RKO (cell line): ENCODE data around the gene PWWP2B.

ENCODE experiments used
- DNase-seq: peaks from one replicate; pipeline ENCODE4 v3.0.0-alpha.2; 2016; ENCODE audit warnings: low spot score

The PWWP2B gene

DNA sequence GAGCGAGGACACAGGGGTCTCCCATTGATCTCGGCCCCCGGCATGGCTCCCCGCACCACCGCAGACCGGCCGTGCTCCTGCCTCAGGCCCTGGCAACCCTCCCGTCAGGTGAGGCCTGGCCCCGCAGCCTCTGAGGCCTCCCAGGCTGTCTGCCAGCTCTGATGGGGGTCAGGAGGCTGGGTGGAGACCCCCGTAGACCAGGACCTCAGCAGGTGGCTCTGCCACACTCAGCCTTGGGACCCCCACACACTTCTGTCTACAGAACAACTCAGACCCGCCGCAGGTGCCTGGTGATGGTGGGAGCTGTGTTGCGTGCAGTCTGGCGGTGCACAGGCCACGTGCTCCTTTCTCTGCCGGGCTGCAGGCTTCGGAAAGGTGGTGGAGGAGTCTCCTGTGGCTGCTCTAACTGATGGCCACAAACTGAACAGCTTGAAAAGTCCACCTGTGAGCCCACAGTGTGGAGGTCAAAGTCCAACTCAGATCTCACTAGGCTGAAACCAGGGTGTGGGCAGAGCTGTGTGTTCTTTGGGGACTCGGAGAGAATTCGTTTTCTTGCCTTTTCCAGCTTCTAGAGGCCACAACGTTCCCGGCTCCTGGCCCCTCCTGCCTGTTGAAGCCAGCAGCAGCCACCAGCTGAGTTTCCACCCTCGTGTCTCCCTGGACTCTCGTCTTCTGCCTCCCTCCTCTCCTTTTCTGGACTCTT is 62.5 kb downstream of the PWWP2B start:
- no peak for DNase-seq

DNA sequence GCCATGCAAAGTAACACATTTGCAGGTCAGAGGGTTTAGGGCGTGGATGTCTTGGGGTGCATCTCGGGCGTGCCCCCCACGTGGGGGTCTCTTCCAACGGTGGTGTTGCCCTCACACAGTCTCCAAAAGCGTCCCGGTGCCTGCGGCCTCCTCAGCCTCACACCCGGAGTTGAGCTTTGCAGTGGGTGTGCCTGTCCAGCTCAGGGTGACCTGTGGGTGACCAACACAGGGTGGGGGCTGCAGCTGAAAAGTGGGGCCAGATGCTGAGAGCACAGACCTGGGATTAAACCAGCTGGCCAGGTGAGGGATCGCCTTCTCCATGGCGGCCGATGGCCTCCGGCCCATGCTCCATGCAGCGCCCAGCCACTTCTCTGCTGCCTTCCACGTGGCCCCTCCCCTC is 63.1 kb downstream of the PWWP2B start:
- no peak for DNase-seq

DNA sequence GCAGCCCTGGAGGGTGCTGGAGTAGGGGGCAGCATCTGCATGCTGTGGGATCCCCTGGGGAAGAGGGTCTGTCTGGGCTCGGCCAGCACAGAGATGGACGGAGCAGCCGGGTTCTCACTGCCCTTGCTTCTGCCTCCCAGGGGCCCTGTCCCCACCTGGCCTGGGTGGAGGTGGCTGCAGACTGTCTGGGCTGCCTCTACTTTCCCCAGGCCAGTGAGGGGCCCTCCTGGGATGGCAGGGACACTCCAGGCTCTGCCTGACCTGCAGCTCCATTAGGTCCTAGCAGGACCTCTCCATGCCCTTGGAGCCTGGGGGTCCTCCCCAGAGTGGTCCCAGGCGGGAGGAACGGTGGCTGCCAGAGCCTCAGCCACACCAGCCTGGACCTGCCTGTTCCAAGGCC is 63.7 kb downstream of the PWWP2B start:
- no peak for DNase-seq

DNA sequence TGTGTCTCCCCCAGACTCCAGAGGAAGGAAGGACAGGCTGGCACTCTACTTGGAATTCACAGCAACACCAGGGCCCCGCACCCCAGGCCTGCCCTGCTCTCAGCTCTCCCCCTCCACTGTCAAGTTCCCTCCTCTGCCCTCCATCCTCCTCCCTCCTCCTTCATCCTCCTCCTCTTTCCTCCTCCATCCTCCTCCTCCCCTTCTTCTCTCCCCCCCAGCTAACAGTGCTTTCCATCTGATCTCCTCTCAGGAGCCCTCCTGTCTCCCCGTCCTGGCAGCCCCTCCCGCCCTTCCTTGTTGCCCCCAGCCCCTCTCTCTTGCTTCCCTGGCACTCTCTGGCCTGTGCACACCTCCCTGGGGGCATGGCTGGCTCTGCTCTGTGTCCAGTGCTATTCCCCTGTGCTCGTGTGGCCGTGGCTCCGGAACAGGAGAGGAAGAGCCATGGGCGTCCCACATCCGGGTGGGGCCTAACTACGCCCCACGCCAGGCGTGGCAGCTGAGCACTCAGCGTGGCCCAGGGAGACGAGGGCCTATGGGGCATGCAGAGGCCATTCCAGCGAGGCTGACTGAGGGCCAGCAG is 64.2 kb downstream of the PWWP2B start:
- no peak for DNase-seq

DNA sequence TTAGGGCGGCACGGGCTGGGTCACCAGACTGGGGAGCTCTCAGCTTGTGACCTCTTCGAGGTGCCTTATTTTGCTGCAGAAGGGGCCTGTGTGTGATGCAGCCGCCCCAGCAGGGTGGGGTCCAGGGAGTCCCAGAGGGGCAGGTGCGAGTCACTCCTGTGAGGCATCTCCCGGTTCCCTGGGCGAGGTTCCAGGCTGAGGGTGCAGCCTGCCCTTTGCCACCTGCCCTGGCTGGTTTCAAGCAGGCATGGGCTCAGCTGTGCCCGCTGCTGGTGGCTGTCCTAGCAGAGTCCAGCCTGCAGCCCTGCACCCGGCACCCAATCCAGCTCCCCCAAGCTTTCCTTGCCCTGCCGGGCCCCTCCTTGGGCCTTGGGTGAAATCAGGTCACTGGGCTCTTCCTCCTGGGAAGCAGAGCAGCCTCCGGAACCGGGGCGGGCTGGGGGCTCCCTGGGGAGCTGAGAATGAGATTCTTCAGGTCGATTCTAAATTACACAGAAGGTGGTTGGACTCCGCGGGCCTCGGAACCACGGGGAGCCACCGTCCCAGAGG is 64.8 kb downstream of the PWWP2B start:
- DNase-seq, result no peak

DNA sequence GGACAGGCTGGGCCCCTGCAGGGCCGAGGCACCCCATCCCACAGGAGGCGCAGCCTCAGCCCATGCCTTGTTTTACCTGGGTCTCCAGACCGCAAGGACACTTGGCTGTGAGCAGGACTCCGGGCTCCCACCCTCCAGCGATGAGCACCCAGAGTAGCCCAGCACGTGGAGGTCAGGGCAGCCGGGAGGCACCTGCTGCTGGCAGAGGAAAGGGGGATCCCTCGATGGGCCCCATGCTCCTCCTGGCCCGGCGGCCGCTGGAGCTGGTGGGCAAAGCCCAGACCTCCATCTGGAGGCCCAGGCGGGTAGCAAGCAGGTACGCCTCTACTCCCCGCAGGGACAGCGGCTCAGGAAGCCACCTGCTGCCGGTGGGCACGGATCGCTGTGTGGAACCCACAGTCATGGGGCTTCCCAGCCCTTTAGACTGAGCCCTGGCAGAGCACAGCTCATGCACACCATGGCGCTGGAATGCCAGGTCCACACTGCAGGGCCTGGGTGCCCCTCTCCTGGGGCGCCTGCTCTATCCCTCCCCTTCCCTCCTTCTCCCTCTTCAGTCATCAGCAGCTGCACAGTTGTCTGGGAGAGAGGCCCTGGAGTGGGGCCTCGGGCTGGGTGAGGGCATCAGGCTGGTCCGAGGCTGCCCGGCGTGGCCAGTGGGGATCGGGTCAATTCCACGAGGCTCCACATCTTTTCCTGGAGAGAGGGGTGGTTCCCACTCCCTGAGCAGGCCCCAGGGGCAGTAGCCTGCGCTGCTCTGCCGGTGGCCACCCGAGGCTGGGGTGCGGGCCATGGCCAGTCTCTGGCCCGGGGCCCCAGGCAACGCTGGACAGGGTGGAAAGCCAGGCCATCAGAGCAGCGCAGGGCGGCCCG is 65.7 kb downstream of the PWWP2B start:
- DNase-seq, result no peak

DNA sequence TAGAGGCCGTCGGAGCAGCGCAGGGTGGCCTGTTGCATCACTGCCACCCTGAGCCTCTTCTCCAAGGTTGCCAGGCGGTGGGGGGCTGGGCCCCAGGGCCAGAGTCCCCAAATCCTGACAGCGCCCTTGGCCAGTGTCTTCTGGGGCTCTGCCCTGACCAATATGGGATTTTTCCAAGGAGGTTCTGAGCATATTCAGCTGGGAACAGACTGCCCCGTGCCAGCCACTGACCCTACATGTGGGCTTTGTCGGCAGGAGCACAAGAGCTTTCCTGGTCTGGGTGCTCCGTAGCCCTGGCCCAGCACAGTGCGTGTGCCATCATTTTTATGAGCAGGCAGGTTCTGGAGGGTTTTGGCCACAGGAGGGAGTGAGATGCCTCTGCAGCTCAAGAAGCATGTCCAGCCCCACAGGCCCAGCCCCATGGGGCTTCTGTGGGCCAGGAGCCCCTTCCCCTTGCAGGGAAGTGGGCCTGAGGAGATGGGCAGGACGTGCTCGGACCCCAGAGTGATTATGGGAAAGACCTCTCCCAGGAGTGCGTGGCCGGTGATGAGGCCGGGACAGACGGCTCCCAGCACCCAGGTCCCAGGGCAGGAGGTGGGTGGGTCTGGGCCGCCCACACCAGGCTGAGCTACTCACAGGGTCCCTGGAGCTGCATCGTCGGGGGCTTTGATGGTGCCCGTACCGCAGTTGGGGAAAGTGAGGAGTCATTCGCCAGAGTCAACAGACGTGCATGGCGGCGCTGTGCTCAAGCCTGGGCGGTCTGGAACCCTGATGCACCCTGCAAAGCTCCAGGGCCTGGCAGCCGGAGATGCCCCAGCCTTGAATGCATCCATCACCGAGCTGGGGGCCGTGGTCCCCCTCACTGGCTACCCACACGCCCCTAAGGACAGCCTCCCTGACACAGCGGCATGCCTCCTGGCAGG is 66.6 kb downstream of the PWWP2B start:
- DNase-seq, result no peak

DNA sequence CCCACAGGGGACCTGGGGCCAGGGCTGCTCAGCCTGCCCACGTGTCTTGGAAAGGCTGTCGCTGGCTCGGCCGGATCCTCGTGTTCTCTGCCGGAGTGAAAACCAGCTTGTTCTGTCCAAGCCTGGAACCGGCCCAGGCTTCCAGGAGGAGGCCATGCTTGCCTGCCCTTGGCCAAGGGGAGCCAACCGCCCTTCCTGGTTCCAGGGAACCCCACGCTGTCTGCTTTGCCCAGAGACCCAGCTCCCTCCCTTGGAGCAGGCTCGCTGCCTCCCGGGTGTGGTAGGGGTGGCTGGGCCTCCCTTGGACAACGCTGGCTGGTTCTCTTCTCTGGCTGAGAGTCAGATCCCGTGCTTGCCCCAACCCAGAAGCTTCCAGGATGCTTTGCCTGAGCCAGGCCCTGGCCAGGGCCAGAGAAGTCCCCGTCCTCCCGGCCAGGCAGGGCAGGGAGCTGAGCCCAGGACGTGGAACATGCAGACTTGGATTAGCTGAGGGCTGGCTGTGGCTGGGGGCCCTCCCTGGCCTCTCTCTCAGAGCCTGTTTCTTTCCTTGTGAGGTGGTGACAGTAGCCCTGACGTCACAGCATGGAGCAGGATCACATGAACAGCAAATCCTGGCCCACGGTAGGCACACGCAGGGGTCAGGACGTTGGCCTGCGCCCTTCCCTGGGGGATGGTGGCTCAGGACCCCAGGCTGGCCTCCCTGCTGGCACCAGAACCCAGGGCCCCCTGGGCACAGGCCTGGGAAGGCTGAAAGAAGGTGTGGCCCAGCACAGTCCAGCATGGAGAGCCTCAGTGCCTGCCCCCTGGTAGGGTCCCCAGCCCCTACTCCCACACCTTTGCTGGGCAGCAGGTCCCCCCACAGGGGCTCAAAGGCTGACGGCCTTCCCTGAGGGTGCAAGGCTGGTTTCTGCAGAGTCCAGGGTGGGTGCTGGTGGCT is 67.5 kb downstream of the PWWP2B start:
- no peak for DNase-seq

DNA sequence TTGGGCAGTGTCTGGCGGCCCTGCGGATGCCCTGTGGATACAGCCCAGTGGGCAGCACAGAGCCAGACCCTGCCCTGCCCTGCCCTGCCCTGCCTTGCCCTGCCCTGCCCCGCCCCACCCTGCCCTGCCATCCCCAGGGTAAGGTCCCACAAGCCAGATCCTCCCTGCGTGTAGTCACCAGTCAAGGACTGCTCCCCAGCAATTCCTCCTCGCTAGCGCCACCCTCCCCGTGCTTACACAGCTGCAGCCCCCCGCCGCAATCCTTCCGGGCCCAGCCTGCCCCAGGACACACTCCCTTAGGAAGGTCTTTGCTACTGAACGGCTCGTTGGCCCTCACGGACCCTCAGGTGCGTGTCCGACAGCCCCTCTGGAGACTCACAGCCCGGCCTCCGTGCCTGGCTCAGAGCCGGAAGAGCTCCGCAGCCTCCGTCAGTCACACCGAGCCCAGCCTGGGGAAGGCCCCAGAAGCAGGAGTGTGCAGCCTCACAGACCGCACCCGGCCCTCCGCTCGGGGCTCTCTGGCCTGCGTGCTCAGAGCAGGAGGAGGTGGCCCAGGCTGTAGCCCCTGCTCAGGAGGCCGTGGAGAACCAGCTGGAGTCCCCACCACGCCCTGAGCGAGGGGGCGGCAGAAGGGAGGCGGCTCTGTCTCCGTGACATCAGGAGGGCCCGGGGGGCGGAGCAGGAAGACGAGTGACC is 68.3 kb downstream of the PWWP2B start:
- no peak for DNase-seq

DNA sequence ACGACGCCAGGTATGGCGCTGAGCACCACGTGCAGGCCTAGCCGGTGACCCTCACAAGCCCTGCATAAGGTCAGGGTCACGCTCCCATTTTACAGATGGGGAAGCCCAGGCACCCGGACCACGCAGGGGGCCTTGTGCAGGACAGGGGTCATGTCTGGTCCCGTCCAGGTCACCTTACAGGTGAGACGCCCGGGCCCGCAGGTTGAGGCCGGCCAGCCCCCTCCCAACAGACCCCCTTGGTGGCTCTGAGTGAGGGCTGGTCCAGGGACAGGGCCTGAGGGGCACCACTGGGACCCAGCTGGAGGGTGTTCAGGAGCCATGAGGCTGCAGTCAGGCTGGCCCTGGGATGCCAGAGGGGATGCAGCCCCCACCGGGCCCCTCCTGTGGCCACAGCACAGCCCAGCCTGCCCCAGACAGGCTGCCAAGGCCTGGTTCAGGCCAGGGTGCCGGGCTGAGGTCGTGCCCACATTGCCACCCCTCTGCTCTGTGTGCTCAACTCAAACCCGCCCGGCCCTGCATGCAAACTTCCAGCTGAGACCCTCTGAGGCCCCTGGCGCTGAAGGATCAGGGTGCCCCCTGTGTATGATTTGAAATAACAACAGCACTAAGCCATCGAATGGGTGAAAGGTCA is 69.0 kb downstream of the PWWP2B start:
- no peak for DNase-seq

DNA sequence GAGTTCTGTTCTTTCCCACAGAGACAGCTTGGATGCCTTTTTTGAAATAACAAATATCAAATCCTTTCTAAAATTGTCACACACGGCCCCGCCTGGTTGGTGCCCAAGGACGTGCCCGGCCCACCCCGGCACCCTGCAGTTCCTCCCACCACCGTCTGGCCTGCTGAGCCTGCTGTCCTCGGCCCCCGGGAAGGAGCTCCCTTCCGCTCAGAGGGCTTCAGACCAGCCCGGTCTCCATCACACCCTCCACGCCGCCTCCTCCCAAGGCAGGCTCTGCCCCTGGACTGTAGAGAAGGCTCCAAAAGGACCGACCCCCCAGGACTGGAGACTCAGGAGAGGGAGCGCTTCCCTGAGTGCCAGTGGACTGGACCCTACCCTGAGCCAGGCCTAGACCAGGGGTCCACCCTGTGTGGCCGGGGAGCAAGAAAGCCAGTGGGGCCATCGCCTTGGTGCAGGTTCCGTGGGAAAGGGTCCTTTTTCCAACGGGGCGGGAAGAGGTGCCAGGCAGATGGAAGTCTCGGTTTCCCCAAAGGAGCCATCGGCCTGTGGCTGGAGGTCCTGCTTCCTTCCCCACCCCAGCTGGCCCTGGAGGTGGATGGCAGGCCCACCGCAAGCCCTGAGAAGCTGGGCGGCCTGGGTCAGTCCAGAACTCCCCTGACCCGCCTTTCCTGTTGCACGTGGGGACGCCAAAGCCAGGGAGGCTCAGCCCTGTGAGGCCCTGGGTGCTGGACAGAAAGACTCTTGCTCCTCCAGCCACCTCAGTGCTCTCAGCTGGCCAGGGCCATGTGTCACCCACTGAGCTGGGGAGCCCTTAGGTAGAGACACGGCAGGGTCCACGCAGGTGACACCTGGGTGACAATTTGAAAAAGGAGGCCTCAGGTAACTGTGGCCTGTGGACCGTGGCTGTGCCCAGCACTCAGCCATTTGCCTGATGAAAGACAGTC is 69.8 kb downstream of the PWWP2B start:
- no peak for DNase-seq
